H1 (cell line): ENCODE results near the gene TXNDC12. TPM values are rescaled to one million over a fixed set of nuclear protein-coding genes. Genes with fewer than 3 reads are reported as not detected.

Experiments used
- YY1 ChIP-seq: IDR thresholded peaks from 2 replicates; pipeline ENCODE4 v1.6.1; 2011; ENCODE audit warnings: low read depth, mild to moderate bottlenecking, low read length
- polyA plus RNA-seq, 7 experiments: library from polyadenylated mRNA; depleted of rRNA in 3 of 7; stranded (reverse) in 5 of 7; unstranded in 2 of 7; fragments of >200 nt in 5 of 7; fragments of 200-250 nt in 2 of 7; gene quantifications; 1 replicate in 5 of 7; 2 replicates in 1 of 7; 4 replicates in 1 of 7; pipeline versions ENCODE4 v1.2.1 to v1.2.3, GENCODE V29; 2011 to 2013; ENCODE audit warnings: missing spikeins in 2 of 7, mixed read lengths in 2 of 7
- total RNA-seq: library from RNA; stranded (reverse); fragmentation: NEBNext Ultra II Directional; extraction: Animal tissue kit (Norgen Biotek cat#: 25700); gene quantifications from 2 replicates; pipeline ENCODE4 v1.2.1, GENCODE V29; 2021

The TXNDC12 gene
- total and polyA plus RNA-seq, 2 of the 8 experiments (the other 6 are each of a cell fraction or from before 2014, with no cell fraction given): 35.2 to 89.8 TPM

- TF ChIP-seq YY1: no peak
Measured at GRCh38 chr1:52059888-52060287, 4.9 kb upstream of the TXNDC12 start (continued).
